H1 (cell line): ENCODE measurements around the gene GGTLC2.
"Not testable (repeated sequence)": the region's sequence is repeated elsewhere in the genome, so short reads cannot be mapped to it uniquely, and the experiment has no call there.

Source experiments
- CBX8 ChIP-seq: fragments of 300-800, 300-1000 bp; sonication (generic); IDR thresholded peaks from 2 replicates; pipeline ENCODE4 v1.7.1; 2016; ENCODE audit warnings: low read depth, low read length, borderline replicate concordance
- CHD2 ChIP-seq: IDR thresholded peaks from 2 replicates; pipeline ENCODE4 v1.6.1; 2012; ENCODE audit warnings: low read length, improper control_type of control experiment
- CREB1 ChIP-seq: IDR thresholded peaks from 2 replicates; pipeline ENCODE4 v1.6.1; 2012; ENCODE audit warnings: inconsistent platforms
- EGR1 ChIP-seq: IDR thresholded peaks from 2 replicates; pipeline ENCODE4 v1.6.1; 2011; ENCODE audit warnings: low read depth, low read length, borderline replicate concordance
- EZH2 ChIP-seq: fragments of 200-600 bp; sonication (generic); IDR thresholded peaks from 2 replicates; pipeline ENCODE4 v1.7.1; 2012; ENCODE audit warnings: low read depth, mild to moderate bottlenecking, moderate library complexity, low read length, inconsistent platforms; ENCODE audit not compliant: severe bottlenecking
- FOSL1 ChIP-seq: IDR thresholded peaks from 2 replicates; pipeline ENCODE4 v1.6.1; 2011; ENCODE audit warnings: mild to moderate bottlenecking, low read depth, low read length, moderate library complexity; ENCODE audit not compliant: insufficient read depth
- POLR2A ChIP-seq, 2 experiments: IDR thresholded peaks; 1 replicate in 1 of 2; 2 replicates in 1 of 2; pipeline ENCODE4 v1.6.1; 2011; ENCODE audit warnings: low read depth in 2 of 2, low read length in 2 of 2, mild to moderate bottlenecking in 2 of 2; ENCODE audit errors: control extremely low read depth in 1 of 2
- RAD21 ChIP-seq, 2 experiments: IDR thresholded peaks in 1 of 2; conservative IDR thresholded peaks in 1 of 2; 2 replicates each; pipeline ENCODE4 v1.6.1; 2011; ENCODE audit warnings: low read depth in 2 of 2, low read length in 2 of 2, improper control_type of control experiment in 1 of 2, inconsistent platforms in 1 of 2, mild to moderate bottlenecking in 1 of 2, moderate library complexity in 1 of 2
- TEAD4 ChIP-seq: IDR thresholded peaks from 2 replicates; pipeline ENCODE4 v1.6.1; 2012; ENCODE audit warnings: low read depth, low read length, inconsistent platforms, mixed read lengths
- TF ChIP-seq, protein P1 (sequence below), 3 experiments: IDR thresholded peaks; 1 replicate in 2 of 3; 2 replicates in 1 of 3; pipeline versions ENCODE4 v1.5.1 to v1.6.1; 2011; ENCODE audit warnings: low read length in 3 of 3, mild to moderate bottlenecking in 3 of 3, inconsistent platforms in 2 of 3, low read depth in 1 of 3, moderate library complexity in 1 of 3; ENCODE audit not compliant: insufficient read depth in 1 of 3; ENCODE audit errors: control extremely low read depth in 1 of 3
- TF ChIP-seq, protein P2 (sequence below): IDR thresholded peaks from 2 replicates; pipeline ENCODE4 v1.6.1; 2012; ENCODE audit warnings: inconsistent platforms

DNA sequence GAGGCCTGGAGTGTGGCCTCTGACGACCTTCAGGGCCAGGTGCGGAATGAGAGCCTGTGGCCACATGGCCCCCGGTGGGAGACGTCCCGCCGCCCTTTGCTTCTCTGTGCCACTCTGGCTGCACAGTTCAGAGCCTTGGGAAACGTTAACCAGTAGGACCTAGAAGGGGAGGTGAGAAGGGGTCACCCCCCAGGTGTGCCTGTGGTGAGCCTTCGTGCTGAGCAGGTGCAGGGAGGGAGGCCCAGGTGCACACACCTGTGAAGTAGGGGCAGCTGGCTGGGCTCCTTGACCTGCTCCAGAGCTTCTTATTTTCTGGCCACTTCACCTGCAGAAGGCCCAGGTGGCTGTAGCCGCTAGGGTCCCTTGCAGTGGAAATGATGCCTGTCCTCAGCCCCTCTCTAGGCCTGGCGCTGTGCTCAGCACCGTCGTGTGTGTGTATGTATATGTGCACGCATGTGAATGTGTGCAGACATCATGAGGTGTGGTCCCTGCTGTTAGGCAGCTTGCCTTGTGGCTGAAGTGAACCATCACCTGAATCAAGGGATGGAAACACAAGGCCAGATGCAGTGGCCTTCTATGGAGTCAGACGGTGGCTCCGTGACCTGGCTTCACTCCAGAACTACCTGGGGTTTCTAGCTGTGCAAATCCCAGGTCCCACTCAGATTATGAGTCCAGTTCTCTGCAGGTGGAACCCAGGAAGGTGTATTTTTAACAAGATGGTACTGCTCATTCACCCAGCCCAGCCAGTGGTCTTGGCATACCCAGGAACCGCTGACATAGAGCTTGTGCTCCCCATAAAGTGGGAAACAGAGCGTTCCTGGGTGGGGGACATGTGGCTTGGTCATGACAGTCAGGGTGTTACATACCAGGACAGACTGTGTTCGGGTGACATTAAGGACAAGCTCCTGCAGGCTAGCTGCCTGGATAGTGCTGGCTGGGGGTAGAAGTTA, 15.6 kb upstream of the GGTLC2 start:
- TF ChIP-seq EGR1; TEAD4; EZH2; RAD21 (IDR thresholded peaks at IDR 0.05 in 1 of 2, conservative IDR thresholded peaks at IDR 0.05 in 1 of 2; ENCODE audit: low read depth in 2 of 2, low read length in 2 of 2); POLR2A (IDR thresholded peaks at IDR 0.05; ENCODE audit: control extremely low read depth in 1 of 2, low read depth in 2 of 2, low read length in 2 of 2); CBX8; CREB1; FOSL1; CHD2: not testable (repeated sequence)
- TF ChIP-seq, protein P1, sequence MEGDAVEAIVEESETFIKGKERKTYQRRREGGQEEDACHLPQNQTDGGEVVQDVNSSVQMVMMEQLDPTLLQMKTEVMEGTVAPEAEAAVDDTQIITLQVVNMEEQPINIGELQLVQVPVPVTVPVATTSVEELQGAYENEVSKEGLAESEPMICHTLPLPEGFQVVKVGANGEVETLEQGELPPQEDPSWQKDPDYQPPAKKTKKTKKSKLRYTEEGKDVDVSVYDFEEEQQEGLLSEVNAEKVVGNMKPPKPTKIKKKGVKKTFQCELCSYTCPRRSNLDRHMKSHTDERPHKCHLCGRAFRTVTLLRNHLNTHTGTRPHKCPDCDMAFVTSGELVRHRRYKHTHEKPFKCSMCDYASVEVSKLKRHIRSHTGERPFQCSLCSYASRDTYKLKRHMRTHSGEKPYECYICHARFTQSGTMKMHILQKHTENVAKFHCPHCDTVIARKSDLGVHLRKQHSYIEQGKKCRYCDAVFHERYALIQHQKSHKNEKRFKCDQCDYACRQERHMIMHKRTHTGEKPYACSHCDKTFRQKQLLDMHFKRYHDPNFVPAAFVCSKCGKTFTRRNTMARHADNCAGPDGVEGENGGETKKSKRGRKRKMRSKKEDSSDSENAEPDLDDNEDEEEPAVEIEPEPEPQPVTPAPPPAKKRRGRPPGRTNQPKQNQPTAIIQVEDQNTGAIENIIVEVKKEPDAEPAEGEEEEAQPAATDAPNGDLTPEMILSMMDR (IDR thresholded peaks at IDR 0.05; ENCODE audit: control extremely low read depth in 1 of 3, insufficient read depth in 1 of 3, low read depth in 1 of 3, low read length in 3 of 3), result not testable (repeated sequence)
- TF ChIP-seq, protein P2, sequence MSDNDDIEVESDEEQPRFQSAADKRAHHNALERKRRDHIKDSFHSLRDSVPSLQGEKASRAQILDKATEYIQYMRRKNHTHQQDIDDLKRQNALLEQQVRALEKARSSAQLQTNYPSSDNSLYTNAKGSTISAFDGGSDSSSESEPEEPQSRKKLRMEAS, result not testable (repeated sequence)
